HG02840 (cell line): ENCODE data around the gene ARL16.

Experiments used
- ATAC-seq: cut with Tn5 transposase; IDR thresholded peaks from one replicate; pipeline ENCODE4 v1.9.1; 2021; ENCODE audit warnings: mild to moderate bottlenecking, moderate library complexity, moderate number of reproducible peaks; ENCODE audit not compliant: unreplicated experiment, low FRiP score

Gene ARL16

GRCh38 chr17:81713004-81713555 lies 29.5 kb upstream of the ARL16 start:
- ATAC-seq: no peak

- no peak for ATAC-seq
Observed at GRCh38 chr17:81712468-81713003, 28.9 kb upstream of the ARL16 start.

- ATAC-seq: peak; percentile 62
Observed at GRCh38 chr17:81711814-81712467, 28.3 kb upstream of the ARL16 start, which contains the start of gene SLC25A10. Gene SLC25A10 (plus strand): TSS chr17:81712284. CDS start chr17:81712427, 143 bp downstream.

GRCh38 chr17:81710514-81711308 lies 27.1 kb upstream of the ARL16 start:
- ATAC-seq: no peak

GRCh38 chr17:81708739-81709185 lies 25.2 kb upstream of the ARL16 start:
- ATAC-seq: no peak

- no peak for ATAC-seq
Observed at GRCh38 chr17:81707725-81708646, 24.4 kb upstream of the ARL16 start.

- no peak for ATAC-seq
Observed at GRCh38 chr17:81706757-81707624, 23.4 kb upstream of the ARL16 start.

- no peak for ATAC-seq
Observed at GRCh38 chr17:81706232-81706611, 22.6 kb upstream of the ARL16 start.

GRCh38 chr17:81705518-81706231 lies 22.1 kb upstream of the ARL16 start:
- no peak for ATAC-seq

GRCh38 chr17:81703747-81704654 lies 20.4 kb upstream of the ARL16 start:
- peak; percentile 9 for ATAC-seq

- ATAC-seq: peak; percentile 82
Observed at GRCh38 chr17:81702934-81703746, 19.5 kb upstream of the ARL16 start, which contains the start of gene MRPL12. Gene MRPL12 (plus strand): TSS chr17:81703367. CDS start chr17:81703502, 135 bp downstream.

GRCh38 chr17:81701288-81702071 lies 17.9 kb upstream of the ARL16 start:
- no peak for ATAC-seq

GRCh38 chr17:81700353-81701287 lies 17.0 kb upstream of the ARL16 start:
- ATAC-seq: no peak

GRCh38 chr17:81697261-81698044 lies 13.9 kb upstream of the ARL16 start:
- no peak for ATAC-seq
